Choroid plexus epithelial cell (primary cell): ENCODE results near the gene ADAMTS10.

Experiments
- DNase-seq: peaks from one replicate; pipeline ENCODE4 v3.0.0-alpha.2; 2010; ENCODE audit warnings: low read depth
- H3K4me3 ChIP-seq: 2 replicates; pipeline ENCODE4 v1.5.1; 2011; ENCODE audit warnings: low read depth, mild to moderate bottlenecking, control low read depth, low read length, moderate library complexity
- CTCF ChIP-seq: conservative IDR thresholded peaks from 2 replicates; pipeline ENCODE4 v1.5.1; 2011; ENCODE audit warnings: low read depth, mild to moderate bottlenecking, control low read depth, inconsistent platforms, low read length, moderate library complexity

Gene ADAMTS10

GRCh38 chr19:8643860-8644653 is 33.5 kb upstream of the ADAMTS10 start:
- TF ChIP-seq CTCF: no peak
- DNase-seq: peak; percentile 29
- H3K4me3 ChIP-seq: no peak overlapping the region

GRCh38 chr19:8642561-8642960 is 32.0 kb upstream of the ADAMTS10 start:
- no peak for TF ChIP-seq CTCF
- H3K4me3 ChIP-seq: no peak overlapping the region
- no peak for DNase-seq

GRCh38 chr19:8641908-8642547 is 31.5 kb upstream of the ADAMTS10 start:
- TF ChIP-seq CTCF: peak; percentile 68
- H3K4me3 ChIP-seq: no peak overlapping the region
- DNase-seq: peak; percentile 90

GRCh38 chr19:8641221-8641907 is 30.8 kb upstream of the ADAMTS10 start:
- DNase-seq: no peak
- H3K4me3 ChIP-seq: no peak overlapping the region
- no peak for TF ChIP-seq CTCF

- no peak for TF ChIP-seq CTCF
- no peak for DNase-seq
- no peak overlapping the region for H3K4me3 ChIP-seq
These were observed 30.0 kb upstream of the ADAMTS10 start for GRCh38 chr19:8640402-8641004.

GRCh38 chr19:8639821-8640401 is 29.4 kb upstream of the ADAMTS10 start:
- H3K4me3 ChIP-seq: no peak overlapping the region
- TF ChIP-seq CTCF: no peak
- peak; percentile 78 for DNase-seq
